Chondrocyte (in vitro differentiated cells): ENCODE measurements around the gene PTAFR. TPM values are rescaled to one million over a fixed set of nuclear protein-coding genes. Genes with fewer than 3 reads are reported as not detected.

ENCODE experiments used
- DNase-seq: peaks from one replicate; pipeline ENCODE4 v3.0.0; 2021; ENCODE audit warnings: mixed read lengths, low spot score
- H3K27ac Mint-ChIP-seq: one replicate; pipeline ENCODE4 v1.8.0; 2021; ENCODE audit warnings: mild to moderate bottlenecking, moderate library complexity, mixed read lengths; ENCODE audit not compliant: unreplicated experiment
- H3K27me3 Mint-ChIP-seq: 2 replicates; pipeline ENCODE4 v1.8.0; 2021; ENCODE audit warnings: low read depth, mixed read lengths
- H3K36me3 Mint-ChIP-seq: 2 replicates; pipeline ENCODE4 v1.8.0; 2021; ENCODE audit warnings: low read depth, mixed read lengths
- H3K4me1 Mint-ChIP-seq: 2 replicates; pipeline ENCODE4 v1.8.0; 2021; ENCODE audit warnings: low read depth, mild to moderate bottlenecking, mixed read lengths
- H3K4me3 Mint-ChIP-seq: one replicate; pipeline ENCODE4 v1.8.0; 2021; ENCODE audit warnings: mild to moderate bottlenecking, moderate library complexity, mixed read lengths; ENCODE audit not compliant: unreplicated experiment
- H3K9me3 Mint-ChIP-seq: 2 replicates; pipeline ENCODE4 v1.8.0; 2021; ENCODE audit warnings: low read depth, mixed read lengths
- CTCF ChIP-seq: fragments of 200-600 bp; sonication (generic); IDR thresholded peaks from 2 replicates; pipeline ENCODE4 v1.5.0; 2021; ENCODE audit warnings: antibody characterized with exemption, mild to moderate bottlenecking, moderate library complexity
- total RNA-seq: library from RNA; stranded (reverse); gene quantifications from 3 replicates; pipeline ENCODE4 v1.2.1, GENCODE V29; 2021

The PTAFR gene
- total RNA-seq, 1 donor from 2014 or later = 0.07 TPM

DNA sequence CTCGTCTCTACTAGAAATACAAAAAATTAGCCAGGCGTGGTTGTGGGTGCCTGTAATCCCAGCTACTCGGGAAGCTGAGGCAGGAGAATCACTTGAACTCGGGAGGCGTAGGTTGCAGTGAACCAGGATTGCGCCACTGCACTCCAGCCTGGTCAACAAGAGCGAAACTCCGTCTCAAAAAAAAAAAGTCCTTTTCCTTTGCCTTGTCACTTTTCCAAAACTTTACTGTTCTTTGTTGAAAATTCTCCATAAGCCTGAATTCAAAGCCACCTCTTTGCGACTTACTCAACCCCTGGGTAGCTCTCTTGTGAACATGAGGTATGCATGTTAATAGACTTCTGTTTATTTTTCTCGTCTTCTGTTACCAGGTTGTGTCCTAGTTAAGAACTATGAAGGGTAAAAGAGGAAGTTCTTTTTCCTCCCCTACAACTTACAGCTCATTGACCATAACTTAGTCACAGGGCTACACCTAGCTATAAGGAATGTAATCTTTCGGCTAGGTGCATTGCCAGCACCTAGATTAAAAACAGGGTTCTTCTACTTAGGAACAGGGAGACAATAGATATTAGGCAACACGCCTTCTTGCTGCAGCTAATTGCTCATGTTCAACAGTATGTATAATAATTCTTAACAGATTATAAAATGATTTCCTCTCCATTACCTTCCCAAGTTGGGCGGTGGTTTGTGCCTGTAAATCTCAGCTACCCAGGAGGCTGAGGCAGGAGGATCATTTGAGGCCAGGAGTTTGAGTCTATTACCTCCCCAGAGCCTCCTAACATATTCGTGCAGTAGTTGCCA lies 40.9 kb downstream of the PTAFR start:
- Mint-ChIP-seq H3K9me3 (peaks cover 5% of the 10 kb centered on the region), H3K27ac (no peak overlapping the region), H3K4me3 (no peak overlapping the region), H3K27me3 (peaks cover 4% of the 10 kb centered on the region), H3K4me1 (no peaks in the 10 kb centered on the region), H3K36me3 (peaks cover 1% of the 10 kb centered on the region)
- peak; percentile 3 for DNase-seq
- no peak for TF ChIP-seq CTCF

GRCh38 chr1:28134651-28135207 lies 41.8 kb downstream of the PTAFR start:
- H3K27ac Mint-ChIP-seq = no peak overlapping the region
- H3K27me3 Mint-ChIP-seq = peaks cover 4% of the 10 kb centered on the region
- no peak for TF ChIP-seq CTCF
- H3K4me3 Mint-ChIP-seq = no peak overlapping the region
- H3K4me1 Mint-ChIP-seq = no peaks in the 10 kb centered on the region
- H3K36me3 Mint-ChIP-seq = peaks cover 1% of the 10 kb centered on the region
- DNase-seq = no peak
- H3K9me3 Mint-ChIP-seq = peaks cover 5% of the 10 kb centered on the region

DNA sequence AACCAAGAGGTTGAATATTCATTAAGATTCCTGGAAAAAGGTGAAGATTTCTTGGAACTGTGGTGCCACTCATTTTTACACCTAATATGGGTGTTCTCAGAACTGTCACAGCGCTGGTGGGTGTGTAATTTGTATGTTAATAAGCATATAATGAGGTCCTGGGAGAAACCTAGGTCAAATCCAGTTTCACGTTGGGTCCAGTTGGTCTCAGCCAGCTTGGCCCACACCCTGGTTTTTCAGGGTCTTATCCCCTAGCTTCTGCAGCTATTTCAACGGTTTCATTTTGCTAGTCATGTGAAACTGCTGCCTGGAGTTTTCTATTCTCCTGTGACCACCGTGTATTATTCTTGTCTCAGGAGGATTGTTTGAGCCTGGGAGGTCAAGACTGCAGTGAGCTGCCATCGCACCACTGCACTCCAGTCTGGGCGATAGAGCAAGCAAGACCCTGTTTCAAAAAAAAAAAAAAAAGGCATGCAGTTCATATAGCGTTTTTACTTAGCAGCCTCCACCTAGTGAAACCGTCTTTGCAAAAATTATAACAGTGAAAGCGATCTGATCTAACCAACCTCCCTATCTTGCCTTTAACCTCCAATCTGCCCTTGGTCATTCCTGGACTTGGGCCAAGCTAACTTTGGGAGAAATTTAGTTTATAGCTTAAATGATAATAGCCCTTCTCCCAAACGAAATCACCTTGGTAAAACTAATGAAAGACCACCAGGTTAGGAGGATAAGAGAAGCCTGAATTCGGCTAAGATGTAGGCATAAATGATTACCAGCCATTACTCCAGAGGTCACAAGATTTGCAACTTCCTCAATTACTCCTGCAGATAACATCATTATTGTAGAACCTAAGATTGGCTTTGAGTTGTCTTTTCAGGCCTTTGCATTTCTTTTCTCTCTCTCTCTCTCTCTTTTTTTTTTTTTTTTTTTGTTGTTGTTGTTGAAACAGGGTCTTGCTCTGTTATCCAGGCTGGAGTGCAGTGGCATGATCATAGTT lies 44.0 kb downstream of the PTAFR start:
- Mint-ChIP-seq H3K9me3 (peaks cover 5% of the 10 kb centered on the region), H3K27ac (no peak overlapping the region), H3K4me1 (no peaks in the 10 kb centered on the region), H3K36me3 (peaks cover 1% of the 10 kb centered on the region), H3K4me3 (no peak overlapping the region), H3K27me3 (peaks cover 14% of the 10 kb centered on the region)
- DNase-seq = no peak
- no peak for TF ChIP-seq CTCF

DNA sequence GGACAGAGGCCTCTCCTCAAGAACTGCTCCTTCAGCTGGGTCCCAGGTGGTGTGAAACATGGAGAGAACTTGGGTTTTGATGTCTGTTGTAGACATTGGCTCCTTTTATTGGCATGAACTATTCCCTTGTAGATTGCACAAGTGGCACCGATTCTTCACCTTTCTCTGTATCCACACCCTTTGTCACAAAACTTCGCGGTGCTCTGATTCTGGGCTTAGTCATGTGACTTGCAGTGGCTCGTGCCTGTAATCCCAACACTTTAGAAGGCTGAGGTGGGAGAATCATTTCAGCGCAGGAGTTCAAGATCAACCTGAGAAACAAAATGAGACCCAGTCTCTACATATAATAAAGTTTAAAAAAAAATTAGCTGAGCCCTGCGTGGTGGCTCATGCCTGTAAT lies 45.6 kb downstream of the PTAFR start:
- H3K27ac Mint-ChIP-seq = no peak overlapping the region
- H3K27me3 Mint-ChIP-seq = peaks cover 21% of the 10 kb centered on the region
- peaks cover 5% of the 10 kb centered on the region for H3K9me3 Mint-ChIP-seq
- no peak for DNase-seq
- no peaks in the 10 kb centered on the region for H3K4me1 Mint-ChIP-seq
- no peak overlapping the region for H3K4me3 Mint-ChIP-seq
- TF ChIP-seq CTCF = no peak
- peaks cover 1% of the 10 kb centered on the region for H3K36me3 Mint-ChIP-seq

DNA sequence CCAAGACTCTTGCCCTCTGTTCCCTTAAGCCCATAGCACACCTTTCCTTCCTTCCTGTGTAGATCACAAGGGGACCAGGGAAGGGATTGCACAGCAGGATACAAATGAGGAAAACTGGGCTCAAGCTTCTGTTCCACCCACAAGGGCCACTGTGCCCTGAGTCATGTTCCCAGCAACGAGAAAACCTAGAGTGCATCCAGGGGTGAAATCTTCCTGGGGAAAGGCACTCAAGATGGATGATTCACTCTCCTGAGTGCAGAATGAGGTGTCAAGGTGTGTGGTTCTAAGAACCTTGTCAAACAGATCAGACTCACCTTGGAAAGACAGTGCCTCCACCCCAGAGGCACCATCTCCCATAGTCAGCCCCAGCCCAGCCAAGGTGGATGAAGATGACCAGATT lies 47.3 kb downstream of the PTAFR start:
- H3K36me3 Mint-ChIP-seq = peaks cover 1% of the 10 kb centered on the region
- peaks cover 23% of the 10 kb centered on the region for H3K27me3 Mint-ChIP-seq
- H3K9me3 Mint-ChIP-seq = peaks cover 5% of the 10 kb centered on the region
- H3K27ac Mint-ChIP-seq = no peak overlapping the region
- no peaks in the 10 kb centered on the region for H3K4me1 Mint-ChIP-seq
- no peak for DNase-seq
- TF ChIP-seq CTCF = no peak
- no peak overlapping the region for H3K4me3 Mint-ChIP-seq
